HG02870 (cell line): ENCODE data around the gene DMRTC1.
A peak's percentile ranks its signal among the peaks of the same experiment; 100 is the strongest.
"Not testable (repeated sequence)": the region's sequence is repeated elsewhere in the genome, so short reads cannot be mapped to it uniquely, and the experiment has no call there.

Experiments used
- ATAC-seq: cut with Tn5 transposase; IDR thresholded peaks from one replicate; pipeline ENCODE4 v1.9.1; 2021; ENCODE audit warnings: mild to moderate bottlenecking, moderate library complexity; ENCODE audit not compliant: unreplicated experiment

The DMRTC1 gene, protein sequence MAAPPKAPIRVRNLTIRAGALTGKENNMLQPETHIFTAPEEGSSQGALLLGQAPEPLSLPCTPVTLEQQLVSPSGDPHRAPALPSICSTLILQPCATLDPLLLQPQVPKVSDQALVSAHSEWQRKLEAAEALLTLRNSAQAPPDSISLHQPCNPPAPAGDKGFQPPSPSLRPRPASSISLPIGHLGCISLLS

DNA sequence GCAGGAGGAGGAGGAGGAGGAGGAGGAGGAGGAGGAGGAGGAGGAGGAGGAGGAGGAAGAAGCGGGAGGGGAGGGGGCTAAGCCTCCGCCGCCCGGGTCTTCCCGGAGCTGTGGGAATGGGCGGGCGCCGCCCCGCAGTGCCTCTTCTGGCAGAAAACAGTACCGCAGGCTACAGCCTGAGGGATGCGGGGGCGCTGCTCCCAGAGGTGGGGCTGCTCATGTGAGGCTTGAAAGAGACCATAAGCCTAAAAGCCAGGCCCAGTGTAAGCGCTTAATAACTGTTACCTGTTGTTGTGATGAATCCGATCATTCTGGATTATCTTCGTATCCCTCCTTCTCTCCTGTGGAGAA lies at the start of gene DMRTC1:
DMRTC1 (minus strand) TSS at position 19 of the 351 bp plus-strand sequence. CDS start 68,143 bp downstream, outside the sequence.
- peak; percentile 78 for ATAC-seq

DNA sequence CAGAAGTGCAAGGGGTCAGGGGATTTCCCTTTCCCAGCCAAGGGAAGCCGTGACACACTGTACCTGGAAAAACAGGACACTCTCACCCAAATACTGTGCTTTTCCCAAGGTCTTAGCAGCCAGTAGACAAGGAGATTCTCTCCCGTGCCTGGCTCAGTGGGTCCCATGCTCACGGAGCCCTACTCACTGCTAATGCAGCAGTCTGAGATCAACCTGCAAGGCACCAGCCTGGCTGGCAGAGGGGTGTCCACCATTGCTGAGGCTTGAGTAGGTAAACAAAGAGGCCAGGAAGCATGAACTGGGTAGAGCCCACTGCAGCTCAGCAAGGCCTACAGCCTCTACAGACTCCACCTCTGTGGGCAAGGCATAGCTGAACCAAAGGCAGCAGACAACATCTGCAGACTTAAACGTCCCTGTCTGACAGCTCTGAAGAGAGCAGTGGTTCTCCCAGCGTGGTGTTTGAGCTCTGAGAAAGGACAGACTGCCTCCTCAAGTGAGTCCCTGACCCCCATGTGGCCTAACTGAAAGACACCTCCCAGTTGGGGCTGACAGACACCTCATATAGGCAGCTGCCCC lies 37.3 kb upstream of the DMRTC1 start:
- ATAC-seq, result not testable (repeated sequence)

DNA sequence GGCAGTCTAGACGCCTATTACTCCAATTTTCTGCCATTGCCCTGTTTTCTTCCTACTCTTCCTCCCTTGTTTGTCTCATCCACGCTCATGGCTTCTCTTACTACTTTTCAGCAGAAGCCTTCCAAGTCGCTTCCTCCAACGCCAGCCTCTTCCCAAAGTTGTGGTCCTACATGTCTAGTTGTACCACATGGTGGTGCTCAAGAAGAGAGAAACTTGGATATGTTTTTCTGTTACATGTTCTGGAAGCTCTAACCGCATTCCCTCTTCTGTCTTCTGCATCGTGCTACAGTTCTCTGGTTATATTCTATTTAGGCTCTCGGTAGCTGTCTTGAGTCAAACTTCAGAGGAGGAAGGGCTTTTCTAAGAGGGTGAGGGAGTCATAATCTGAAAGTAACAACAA lies 31.2 kb upstream of the DMRTC1 start:
- ATAC-seq, result not testable (repeated sequence)

DNA sequence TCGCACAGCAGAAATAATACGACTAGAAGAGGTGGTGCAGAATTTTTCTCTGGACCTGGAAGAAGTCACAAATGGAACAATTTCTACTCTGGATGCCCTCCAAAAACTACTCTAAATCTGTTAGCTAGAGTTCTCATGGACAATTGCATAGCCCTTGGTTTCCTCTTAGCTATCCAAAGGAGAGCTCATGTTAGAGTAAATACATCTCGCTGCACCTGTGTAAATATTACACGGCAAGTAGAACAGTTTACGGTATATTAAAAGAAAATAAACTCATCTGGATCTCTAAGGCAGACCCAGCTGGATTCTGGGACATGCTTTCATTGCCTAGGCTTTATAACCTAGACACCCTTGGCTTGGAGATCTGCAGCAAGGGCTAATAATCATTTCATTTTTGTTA lies 28.2 kb upstream of the DMRTC1 start:
- not testable (repeated sequence) for ATAC-seq

DNA sequence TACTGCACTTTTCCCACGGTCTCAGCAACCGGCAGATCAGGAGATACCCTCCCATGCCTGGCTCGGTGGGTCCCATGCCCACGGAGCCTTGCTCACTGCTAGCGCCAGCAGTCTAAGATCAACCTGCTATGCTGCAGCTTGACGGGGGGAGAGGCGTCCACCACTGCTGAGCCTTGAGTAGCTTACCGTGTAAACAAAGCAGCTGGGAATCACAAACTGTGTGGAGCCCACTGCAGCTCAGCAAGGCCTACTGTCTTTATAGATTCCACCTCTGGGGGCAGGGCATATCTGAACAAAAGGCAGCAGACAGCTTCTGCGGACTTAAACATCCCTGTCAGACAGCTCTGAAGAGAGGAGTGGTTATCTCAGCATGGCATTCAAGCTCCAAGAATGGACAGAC lies 16.3 kb upstream of the DMRTC1 start:
- ATAC-seq, result not testable (repeated sequence)

DNA sequence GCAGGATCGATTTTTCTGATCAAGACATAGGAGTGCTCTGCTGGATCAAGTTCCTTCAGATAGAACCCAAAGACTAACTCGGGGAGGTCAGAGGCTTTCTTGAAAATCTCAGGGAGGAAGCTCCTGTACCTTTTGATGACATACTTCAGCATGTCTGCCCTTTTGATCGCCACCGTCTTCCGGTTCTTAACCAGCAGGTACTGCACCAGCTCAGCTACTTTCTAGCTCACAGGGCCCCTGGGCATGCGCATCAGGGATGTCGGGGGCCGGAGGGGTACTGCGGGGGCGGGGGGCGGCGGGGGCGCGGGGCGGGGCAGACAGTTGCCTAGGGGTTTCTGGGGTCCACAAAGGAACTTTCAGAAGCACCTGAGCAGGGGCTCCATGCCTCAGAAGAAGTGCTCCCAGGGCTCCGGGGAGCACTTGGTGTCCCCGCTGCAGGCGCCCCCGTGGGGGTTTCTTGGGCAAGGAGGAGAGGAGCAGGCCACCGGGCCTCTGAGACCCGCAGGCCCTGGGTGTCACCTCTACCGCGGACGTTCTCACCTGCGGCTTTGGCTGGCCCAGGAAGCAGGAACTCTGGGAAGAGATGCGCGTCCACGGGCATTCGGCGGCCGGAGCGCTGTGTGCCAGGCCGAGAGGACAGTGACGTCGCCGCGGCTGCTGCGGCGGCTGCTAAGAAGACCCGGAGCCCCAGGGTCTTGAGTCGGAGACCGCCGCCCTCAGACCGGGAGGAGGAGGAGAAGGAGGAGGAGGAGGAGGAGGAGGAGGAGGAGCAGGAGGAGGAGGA lies 410 bp downstream of the DMRTC1 start:
- ATAC-seq, result peak; percentile 54

DNA sequence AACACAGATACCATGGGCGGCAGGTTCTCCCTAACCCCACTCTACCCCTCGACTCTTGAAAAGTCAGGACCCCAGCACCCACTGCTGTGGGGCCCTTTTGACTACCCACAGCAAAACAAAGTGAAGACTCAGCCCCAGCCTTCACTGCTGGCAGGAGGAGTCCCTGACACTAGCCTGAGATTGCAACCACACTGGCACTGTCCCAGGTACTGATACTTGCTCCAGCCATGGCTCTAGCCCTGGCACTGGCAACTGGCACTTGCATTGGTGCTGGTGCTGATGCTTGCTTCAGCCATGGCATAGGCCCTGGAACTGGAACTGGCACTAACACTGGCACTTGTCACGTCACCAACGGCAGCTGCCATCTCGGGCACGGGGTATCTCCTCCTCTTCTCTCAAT lies 1.4 kb downstream of the DMRTC1 start:
- not testable (repeated sequence) for ATAC-seq

DNA sequence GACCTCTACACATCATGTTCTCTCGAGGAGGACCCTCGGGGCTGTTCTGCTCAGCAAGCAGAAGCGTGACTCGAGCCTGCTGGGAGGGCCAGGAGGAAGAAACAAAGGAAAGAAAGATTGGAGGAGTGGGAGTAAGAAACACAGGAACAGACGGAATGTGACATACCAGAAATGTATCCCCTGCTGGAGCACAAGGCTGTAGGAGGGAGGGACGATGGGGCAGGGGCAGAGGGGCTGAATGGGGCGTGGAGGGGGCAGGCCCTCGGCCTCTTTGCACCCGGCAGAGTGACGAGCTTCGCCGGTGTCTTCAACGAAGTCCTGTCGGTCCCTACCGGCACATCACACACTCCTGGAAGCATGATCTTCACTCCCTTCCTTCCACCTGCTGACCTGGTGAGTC lies 5.7 kb downstream of the DMRTC1 start, which contains the start of gene FAM236A:
FAM236A (plus strand) TSS at position 301 of the 400 bp plus-strand sequence; CDS start at position 358, 57 bp downstream.
- not testable (repeated sequence) for ATAC-seq

DNA sequence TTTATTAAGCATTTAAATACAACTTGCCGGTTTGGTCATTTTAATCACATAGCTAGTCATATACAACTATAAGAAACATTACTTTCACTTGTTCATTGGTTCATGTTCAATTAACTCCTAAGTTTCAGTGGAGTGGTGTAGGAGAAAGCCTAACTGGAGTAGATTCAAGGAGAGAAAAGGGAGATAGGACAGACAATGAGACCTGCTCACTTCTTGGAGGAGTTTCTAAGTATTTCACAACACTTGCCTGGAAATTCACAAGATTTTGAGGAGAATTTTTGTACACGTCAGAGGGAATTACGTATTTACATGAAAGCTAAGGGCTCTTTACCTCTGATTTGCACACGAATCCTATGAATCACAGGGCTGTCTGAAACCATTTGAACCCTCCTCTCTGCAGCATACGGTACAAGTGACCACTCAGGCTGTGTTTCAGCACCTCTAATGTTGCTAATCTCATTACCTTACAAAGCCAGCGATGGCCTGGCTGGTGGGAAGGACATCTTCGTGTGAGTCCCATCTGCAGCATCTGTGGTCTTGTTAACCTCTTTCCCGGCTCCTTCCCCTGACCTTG lies 6.7 kb downstream of the DMRTC1 start:
- not testable (repeated sequence) for ATAC-seq

DNA sequence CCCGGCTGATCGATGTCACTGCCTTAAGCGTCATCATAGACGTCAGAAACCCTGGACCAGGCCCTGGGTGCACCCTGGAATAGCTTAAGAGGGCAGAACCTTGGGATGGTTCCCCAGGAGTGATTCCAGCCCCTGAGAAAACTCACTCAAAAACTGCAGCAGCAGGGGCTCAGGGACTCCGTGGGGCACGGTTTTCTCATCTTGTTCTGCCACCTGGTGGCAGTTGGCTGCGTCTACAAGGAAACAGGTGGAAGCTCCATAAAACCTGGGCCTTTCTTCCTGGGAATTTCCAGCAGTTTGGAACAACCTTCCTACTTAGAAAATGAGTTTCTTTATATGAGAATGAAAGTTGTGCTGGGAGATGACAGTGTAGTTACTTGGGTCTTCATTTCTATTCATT lies 7.2 kb downstream of the DMRTC1 start:
- ATAC-seq, result not testable (repeated sequence)

DNA sequence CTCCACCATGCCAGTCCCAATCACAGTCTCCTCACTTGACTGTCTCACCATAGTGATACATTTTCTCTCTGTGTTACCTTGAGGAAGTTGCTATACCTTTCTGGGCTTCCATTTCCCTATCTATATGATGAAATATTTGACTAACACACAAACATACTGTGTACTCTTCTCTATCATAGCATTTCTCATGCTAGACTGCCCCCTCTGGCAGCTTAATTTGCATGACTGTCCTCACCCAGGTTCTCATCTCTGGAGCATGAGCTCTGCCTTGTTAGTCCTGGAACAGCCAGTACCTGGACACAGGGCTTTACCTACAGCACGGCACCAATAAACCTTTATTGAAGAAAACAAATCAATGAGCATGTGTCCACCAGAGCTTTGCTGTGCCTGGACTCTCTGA lies 11.4 kb downstream of the DMRTC1 start:
- ATAC-seq, result not testable (repeated sequence)

DNA sequence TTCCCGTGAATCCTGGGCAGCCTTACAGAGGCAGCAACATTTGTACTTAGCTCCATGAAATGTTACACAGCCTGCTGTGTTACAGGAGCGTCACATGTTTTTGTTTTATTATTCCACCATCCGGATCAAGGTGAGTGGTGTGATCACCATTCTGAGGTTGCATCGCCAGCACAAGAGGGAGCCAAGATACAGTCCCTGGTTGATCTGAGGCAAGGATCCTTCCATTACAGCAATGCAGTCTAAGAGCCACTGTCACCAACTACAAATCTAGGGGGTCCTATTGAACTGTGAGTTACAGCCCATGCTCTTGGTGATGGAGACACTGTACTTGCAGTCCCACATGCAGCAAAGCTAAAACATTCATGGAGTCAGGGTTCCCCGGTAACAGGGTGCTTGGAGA lies 27.5 kb downstream of the DMRTC1 start:
- ATAC-seq, result not testable (repeated sequence)

DNA sequence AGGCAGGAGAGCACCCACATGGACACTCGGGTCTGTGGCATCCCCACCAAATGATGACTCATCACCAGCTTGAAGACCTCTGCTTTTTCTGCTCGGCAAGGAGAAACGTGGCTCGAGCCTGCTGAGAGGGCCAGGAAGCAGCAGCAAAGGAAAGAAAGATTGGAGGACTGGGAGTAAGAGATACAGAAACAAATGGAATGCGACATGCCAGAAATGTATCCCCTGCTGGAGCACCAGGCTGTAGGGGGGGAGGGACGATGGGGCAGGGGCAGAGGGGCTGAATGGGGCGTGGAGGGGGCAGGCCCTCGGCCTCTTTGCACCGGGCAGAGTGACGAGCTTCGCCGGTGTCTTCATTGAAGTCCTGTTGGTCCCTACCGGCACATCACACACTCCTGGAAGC lies 31.3 kb downstream of the DMRTC1 start, which contains the start of gene FAM236C:
FAM236C (plus strand) TSS at position 301 of the 400 bp plus-strand sequence. CDS start 100 bp downstream, outside the sequence.
- ATAC-seq, result not testable (repeated sequence)

DNA sequence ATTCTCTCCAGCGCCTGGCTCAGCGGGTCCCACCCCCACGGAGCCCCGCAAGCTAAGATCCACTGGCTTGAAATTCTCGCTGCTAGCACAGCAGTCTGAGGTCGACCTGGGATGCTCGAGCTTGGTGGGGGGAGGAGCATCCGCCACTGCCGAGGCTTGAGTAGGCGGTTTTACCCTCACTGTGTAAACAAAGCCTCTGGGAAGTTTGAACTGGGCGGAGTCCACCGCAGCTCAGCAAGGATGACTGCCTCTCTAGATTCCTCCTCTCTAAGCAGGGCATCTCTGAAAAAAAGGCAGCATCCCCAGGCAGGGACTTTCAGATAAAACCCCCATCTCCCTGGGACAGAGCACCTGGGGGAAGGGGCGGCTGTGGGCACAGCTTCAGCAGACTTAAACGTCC lies 53.9 kb downstream of the DMRTC1 start:
- ATAC-seq, result not testable (repeated sequence)

DNA sequence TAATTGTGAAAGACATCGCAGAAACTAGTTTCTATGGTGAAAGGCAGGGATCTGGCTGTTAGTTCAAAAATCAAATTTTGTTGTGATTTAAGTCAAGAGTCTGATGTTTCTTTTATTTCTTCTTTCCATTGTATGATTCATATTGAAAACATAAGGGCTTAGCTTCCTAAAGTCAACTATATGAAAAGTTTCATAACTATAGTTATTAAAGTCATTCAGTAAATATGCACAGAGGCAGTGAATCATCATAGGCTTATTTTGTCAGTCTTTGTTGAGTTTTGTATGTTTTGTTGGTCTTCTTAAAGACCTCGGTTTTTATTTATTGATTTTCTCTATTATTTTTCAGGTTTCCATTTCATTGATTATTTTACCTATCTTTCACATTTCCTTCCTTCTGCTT lies 60.7 kb downstream of the DMRTC1 start:
- not testable (repeated sequence) for ATAC-seq

DNA sequence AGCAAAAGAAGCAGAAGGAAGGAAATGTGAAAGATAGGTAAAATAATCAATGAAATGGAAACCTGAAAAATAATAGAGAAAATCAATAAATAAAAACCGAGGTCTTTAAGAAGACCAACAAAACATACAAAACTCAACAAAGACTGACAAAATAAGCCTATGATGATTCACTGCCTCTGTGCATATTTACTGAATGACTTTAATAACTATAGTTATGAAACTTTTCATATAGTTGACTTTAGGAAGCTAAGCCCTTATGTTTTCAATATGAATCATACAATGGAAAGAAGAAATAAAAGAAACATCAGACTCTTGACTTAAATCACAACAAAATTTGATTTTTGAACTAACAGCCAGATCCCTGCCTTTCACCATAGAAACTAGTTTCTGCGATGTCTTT lies 106.1 kb downstream of the DMRTC1 start:
- ATAC-seq, result not testable (repeated sequence)

DNA sequence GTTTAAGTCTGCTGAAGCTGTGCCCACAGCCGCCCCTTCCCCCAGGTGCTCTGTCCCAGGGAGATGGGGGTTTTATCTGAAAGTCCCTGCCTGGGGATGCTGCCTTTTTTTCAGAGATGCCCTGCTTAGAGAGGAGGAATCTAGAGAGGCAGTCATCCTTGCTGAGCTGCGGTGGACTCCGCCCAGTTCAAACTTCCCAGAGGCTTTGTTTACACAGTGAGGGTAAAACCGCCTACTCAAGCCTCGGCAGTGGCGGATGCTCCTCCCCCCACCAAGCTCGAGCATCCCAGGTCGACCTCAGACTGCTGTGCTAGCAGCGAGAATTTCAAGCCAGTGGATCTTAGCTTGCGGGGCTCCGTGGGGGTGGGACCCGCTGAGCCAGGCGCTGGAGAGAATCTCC lies 112.9 kb downstream of the DMRTC1 start:
- not testable (repeated sequence) for ATAC-seq
